BLaER1 (cell line): ENCODE data around the gene CANX.

Experiments
- H3K27ac ChIP-seq: shearing (Covaris generic); formaldehyde crosslinking; 2 replicates; pipeline ENCODE4 v1.8.1; 2022
- H3K27me3 ChIP-seq: shearing (Covaris generic); formaldehyde crosslinking; 2 replicates; pipeline ENCODE4 v1.8.1; 2022
- H3K36me3 ChIP-seq: shearing (Covaris generic); formaldehyde crosslinking; 2 replicates; pipeline ENCODE4 v1.8.1; 2022
- H3K4me1 ChIP-seq: shearing (Covaris generic); formaldehyde crosslinking; 2 replicates; pipeline ENCODE4 v1.8.1; 2022
- H3K4me2 ChIP-seq: shearing (Covaris generic); formaldehyde crosslinking; 2 replicates; pipeline ENCODE4 v1.8.1; 2022
- H3K4me3 ChIP-seq: shearing (Covaris generic); formaldehyde crosslinking; 2 replicates; pipeline ENCODE4 v1.8.1; 2022
- H3K9ac ChIP-seq: shearing (Covaris generic); formaldehyde crosslinking; 2 replicates; pipeline ENCODE4 v1.8.1; 2022
- H3K9me3 ChIP-seq: shearing (Covaris generic); formaldehyde crosslinking; 2 replicates; pipeline ENCODE4 v1.8.1; 2022
- H4K20me1 ChIP-seq: shearing (Covaris generic); formaldehyde crosslinking; 2 replicates; pipeline ENCODE4 v1.8.1; 2022
- Cebpa-rat ChIP-seq: shearing (Covaris generic); IDR thresholded peaks from 2 replicates; pipeline ENCODE4 v1.8.1; 2022

The CANX gene

GRCh38 chr5:179749857-179750508 lies 51.2 kb downstream of the CANX start:
- Histone ChIP-seq H3K4me2 (peak overlapping the region; percentile 23; the same call in 1 of the 2 replicates), H3K9me3 (peaks cover 6% of the 10 kb centered on the region; the same call in 1 of the 2 replicates), H3K4me3 (no peak overlapping the region), H3K27me3 (no peaks in the 10 kb centered on the region), H3K4me1 (peaks cover 27% of the 10 kb centered on the region), H3K36me3 (peaks cover 75% of the 10 kb centered on the region), H3K9ac (no peak overlapping the region), H4K20me1 (peaks cover 92% of the 10 kb centered on the region), H3K27ac (no peak overlapping the region)
- TF ChIP-seq Cebpa-rat: no peak

- Histone ChIP-seq H3K9ac (no peak overlapping the region), H3K4me2 (peak overlapping the region; percentile 42), H3K36me3 (peaks cover 46% of the 10 kb centered on the region), H3K27me3 (no peaks in the 10 kb centered on the region), H3K4me1 (peaks cover 43% of the 10 kb centered on the region), H3K4me3 (no peak overlapping the region), H3K9me3 (no peaks in the 10 kb centered on the region; the same call in 1 of the 2 replicates), H4K20me1 (peaks cover 98% of the 10 kb centered on the region), H3K27ac (no peak overlapping the region)
- no peak for TF ChIP-seq Cebpa-rat
These were observed 55.2 kb downstream of the CANX start for GRCh38 chr5:179753971-179754370.

DNA sequence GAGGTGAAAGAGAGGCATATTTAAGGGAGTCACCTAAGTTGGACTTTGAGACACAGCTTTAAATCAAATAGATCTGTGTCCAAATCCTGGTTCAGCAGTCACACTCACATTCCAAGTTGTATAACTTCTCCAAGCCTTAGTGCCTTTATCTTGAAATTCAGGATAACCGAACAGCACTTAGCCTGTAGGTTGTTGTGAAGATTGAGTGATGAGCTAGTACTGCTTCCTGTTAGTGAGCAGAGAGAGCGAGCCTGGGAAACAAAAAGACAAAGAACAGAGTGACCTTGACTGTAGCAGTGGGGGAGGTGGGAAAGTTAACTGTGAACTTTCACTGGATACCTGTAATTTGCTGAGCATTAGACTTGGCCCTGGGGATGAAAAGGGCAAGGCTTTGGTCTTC lies 56.3 kb downstream of the CANX start:
- TF ChIP-seq Cebpa-rat: no peak
- no peak overlapping the region for H3K4me3 ChIP-seq
- peaks cover 39% of the 10 kb centered on the region for H3K36me3 ChIP-seq
- H4K20me1 ChIP-seq: peaks cover 98% of the 10 kb centered on the region
- H3K9me3 ChIP-seq: no peaks in the 10 kb centered on the region; the same call in 1 of the 2 replicates
- H3K27me3 ChIP-seq: no peaks in the 10 kb centered on the region
- no peak overlapping the region for H3K9ac ChIP-seq
- H3K4me1 ChIP-seq: peaks cover 36% of the 10 kb centered on the region
- peak overlapping the region; percentile 42; the same call in 1 of the 2 replicates for H3K4me2 ChIP-seq
- H3K27ac ChIP-seq: peak overlapping the region; percentile 26; the same call in 1 of the 2 replicates

DNA sequence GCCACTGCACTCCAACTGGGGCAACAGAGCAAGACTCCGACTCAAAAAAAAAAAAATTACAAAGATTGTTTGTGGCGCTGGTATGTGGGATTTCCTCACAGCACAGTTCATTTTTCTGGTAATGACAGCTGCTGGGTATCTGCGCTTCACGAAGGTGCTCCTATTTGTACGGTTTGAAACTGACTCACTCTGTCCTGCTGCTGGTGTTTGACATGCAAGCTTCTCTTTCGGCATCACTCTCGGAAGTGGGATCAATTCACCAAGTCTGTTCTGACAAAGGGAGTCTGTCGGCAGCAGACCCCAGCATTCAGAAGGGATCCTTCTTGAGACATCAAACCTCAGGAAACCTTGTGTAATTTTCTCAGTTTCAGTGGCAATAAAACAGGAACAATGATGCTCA lies 60.2 kb downstream of the CANX start:
- Histone ChIP-seq H3K4me2 (no peak overlapping the region), H3K36me3 (peaks cover 23% of the 10 kb centered on the region), H4K20me1 (peaks cover 100% of the 10 kb centered on the region), H3K4me1 (peaks cover 62% of the 10 kb centered on the region), H3K27me3 (no peaks in the 10 kb centered on the region), H3K9ac (no peak overlapping the region), H3K9me3 (no peaks in the 10 kb centered on the region), H3K4me3 (no peak overlapping the region), H3K27ac (no peak overlapping the region)
- TF ChIP-seq Cebpa-rat: no peak

- Histone ChIP-seq H3K36me3 (peaks cover 26% of the 10 kb centered on the region), H3K9me3 (no peaks in the 10 kb centered on the region), H3K27me3 (no peaks in the 10 kb centered on the region), H3K4me1 (peaks cover 53% of the 10 kb centered on the region), H3K9ac (peak overlapping the region; percentile 12; the same call in 1 of the 2 replicates), H3K4me2 (no peak overlapping the region), H4K20me1 (peaks cover 100% of the 10 kb centered on the region), H3K27ac (no peak overlapping the region), H3K4me3 (no peak overlapping the region)
- no peak for TF ChIP-seq Cebpa-rat
These were observed 61.1 kb downstream of the CANX start for GRCh38 chr5:179759581-179760551.

DNA sequence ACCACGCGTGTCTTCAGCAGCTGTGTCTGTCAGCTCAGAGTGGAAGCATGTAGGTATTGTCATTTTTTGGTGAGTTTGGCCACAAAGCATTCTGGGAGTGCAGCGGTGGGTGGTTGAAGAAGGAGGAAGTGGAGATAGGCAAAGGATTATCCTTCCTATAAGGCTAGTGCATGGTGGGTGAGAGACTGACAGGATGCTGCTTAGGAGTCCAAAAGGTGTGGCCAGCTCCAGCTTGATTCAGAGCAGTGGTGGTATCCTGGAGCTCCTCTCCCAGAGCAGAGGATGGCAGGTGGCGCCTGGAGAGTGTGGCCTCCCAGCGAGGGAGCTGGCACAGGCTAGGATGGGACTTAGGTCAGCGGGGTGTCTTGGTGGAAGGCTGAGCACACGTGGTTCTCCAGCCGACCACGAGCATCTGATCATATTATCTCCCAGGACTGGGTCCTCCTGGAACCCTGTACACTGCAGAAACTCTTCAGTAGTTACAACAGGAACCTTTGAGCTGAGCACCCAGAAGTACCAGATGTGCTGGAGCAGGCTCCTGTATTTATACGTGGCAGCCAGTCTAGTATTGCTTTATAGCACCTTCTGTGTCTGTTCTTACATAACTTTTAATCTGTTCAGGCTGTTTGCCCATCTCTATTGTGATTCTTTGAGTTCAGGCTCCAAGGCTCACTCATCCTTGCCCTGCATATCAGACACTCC lies 63.5 kb downstream of the CANX start:
- Histone ChIP-seq H3K27ac (peak overlapping the region; percentile 26; the same call in 1 of the 2 replicates), H4K20me1 (peaks cover 100% of the 10 kb centered on the region), H3K27me3 (no peaks in the 10 kb centered on the region), H3K4me1 (peaks cover 36% of the 10 kb centered on the region), H3K4me3 (no peak overlapping the region), H3K4me2 (peak overlapping the region; percentile 56), H3K9ac (no peak overlapping the region; the same call in 1 of the 2 replicates), H3K36me3 (peaks cover 49% of the 10 kb centered on the region), H3K9me3 (no peaks in the 10 kb centered on the region)
- TF ChIP-seq Cebpa-rat: no peak

DNA sequence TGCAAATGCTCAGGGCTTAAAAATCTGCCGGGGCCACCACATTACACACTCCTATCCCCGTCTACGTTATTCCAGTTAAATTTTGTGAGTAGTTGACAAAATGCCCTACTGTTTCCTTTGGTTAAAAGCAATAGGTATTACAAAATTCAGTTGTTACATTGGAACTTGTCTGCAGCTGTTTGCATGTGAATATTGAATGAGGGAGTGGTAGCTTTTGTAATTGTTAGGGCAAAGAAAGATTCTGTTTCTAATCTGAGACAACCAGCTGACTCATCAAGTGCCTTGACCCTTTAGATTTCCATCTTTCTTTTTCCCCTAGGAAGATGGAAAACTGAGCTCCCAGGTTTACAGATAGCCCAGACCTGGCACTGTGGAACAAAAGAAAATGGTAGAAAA lies 64.0 kb downstream of the CANX start:
- H3K27ac ChIP-seq: no peak overlapping the region
- H3K9me3 ChIP-seq: no peaks in the 10 kb centered on the region
- peaks cover 36% of the 10 kb centered on the region for H3K4me1 ChIP-seq
- no peak overlapping the region for H3K4me2 ChIP-seq
- TF ChIP-seq Cebpa-rat: no peak
- peaks cover 100% of the 10 kb centered on the region for H4K20me1 ChIP-seq
- peaks cover 55% of the 10 kb centered on the region for H3K36me3 ChIP-seq
- H3K9ac ChIP-seq: no peak overlapping the region
- no peaks in the 10 kb centered on the region for H3K27me3 ChIP-seq
- no peak overlapping the region for H3K4me3 ChIP-seq

GRCh38 chr5:179763215-179763945 lies 64.6 kb downstream of the CANX start:
- Histone ChIP-seq H3K4me2 (no peak overlapping the region), H3K9ac (no peak overlapping the region), H4K20me1 (peaks cover 100% of the 10 kb centered on the region), H3K27me3 (no peaks in the 10 kb centered on the region), H3K9me3 (no peaks in the 10 kb centered on the region), H3K4me1 (peaks cover 36% of the 10 kb centered on the region), H3K36me3 (peaks cover 58% of the 10 kb centered on the region), H3K27ac (no peak overlapping the region), H3K4me3 (no peak overlapping the region)
- TF ChIP-seq Cebpa-rat: no peak

DNA sequence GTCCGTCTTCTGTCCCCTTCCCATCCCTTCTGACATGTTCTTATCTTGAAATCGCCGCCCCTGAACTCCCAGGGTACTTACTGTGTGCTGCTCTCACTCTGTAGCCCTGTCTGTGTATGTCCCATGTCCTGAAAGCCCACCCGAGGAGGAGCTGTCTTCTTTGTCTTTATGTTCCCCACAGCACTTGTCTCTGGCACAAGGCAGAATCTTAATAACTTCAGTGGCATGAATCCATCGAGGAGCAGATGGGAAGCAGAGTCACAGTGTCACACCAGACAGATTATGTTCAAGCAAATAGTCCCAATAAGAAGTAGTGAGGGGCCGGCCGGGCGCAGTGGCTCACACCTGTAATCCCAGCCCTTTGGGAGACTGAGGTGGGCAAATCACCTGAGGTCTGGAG lies 65.3 kb downstream of the CANX start:
- TF ChIP-seq Cebpa-rat: no peak
- peaks cover 100% of the 10 kb centered on the region for H4K20me1 ChIP-seq
- no peak overlapping the region for H3K4me2 ChIP-seq
- peaks cover 36% of the 10 kb centered on the region for H3K4me1 ChIP-seq
- H3K36me3 ChIP-seq: peaks cover 58% of the 10 kb centered on the region
- H3K27ac ChIP-seq: no peak overlapping the region
- H3K27me3 ChIP-seq: no peaks in the 10 kb centered on the region
- H3K9ac ChIP-seq: no peak overlapping the region
- H3K4me3 ChIP-seq: no peak overlapping the region
- H3K9me3 ChIP-seq: no peaks in the 10 kb centered on the region
